ENCODE data around the gene ESR1.

The ESR1 gene

DNA sequence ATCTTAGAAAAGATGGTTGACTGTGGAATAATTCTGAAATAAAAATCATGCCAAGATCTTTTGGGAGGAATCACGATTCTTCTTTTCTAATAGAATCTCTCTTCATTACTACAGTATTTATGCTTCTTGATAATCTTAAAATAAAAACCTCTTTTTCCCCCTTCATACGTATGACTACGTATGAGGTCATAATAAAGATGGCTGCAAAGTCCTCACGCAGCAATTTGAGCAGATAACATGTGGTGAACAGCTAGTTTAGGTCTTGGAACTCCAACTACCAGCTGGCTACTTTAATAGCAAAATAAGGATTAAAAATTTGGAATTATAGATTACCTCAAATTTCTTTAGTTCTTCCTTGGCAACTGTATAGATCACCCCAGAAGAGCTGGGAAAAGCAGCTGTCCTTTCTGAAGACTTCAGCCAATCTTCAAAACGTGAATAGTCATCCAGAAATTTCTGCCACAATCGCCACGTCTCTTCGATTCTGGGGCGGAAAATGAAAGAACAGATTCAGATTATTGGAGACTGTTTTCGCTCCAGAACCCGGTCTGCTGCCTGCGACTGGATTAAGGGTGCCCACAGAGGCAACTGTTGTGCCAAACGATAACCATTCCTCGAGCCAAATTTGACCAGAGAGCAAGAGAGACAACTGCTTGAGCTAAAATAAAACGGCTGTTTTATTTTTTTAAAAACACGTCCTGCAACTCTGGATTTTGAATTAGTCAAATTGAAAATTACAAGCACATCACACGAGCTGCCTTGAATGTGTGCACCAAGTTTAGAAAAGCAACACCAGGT, 347.3 kb downstream of the ESR1 start:
- Histone ChIP-seq H3K9me3 (no peaks in the 10 kb centered on the region), H3K4me1 (ENCODE audit: control insufficient read depth in 1 of 2, insufficient read depth in 1 of 2, low read depth in 1 of 2, low read length in 1 of 2) (peaks cover 0 to 5% of the 10 kb centered on the region in 2 experiments), H3K27me3 (no peaks in the 10 kb centered on the region), H3K27ac (no peak overlapping the region), H3K4me3 (ENCODE audit: low read depth in 1 of 2, low read length in 1 of 2) (no peak overlapping the region), H3K36me3 (peaks cover 84% of the 10 kb centered on the region)
- TF ChIP-seq, protein P1, sequence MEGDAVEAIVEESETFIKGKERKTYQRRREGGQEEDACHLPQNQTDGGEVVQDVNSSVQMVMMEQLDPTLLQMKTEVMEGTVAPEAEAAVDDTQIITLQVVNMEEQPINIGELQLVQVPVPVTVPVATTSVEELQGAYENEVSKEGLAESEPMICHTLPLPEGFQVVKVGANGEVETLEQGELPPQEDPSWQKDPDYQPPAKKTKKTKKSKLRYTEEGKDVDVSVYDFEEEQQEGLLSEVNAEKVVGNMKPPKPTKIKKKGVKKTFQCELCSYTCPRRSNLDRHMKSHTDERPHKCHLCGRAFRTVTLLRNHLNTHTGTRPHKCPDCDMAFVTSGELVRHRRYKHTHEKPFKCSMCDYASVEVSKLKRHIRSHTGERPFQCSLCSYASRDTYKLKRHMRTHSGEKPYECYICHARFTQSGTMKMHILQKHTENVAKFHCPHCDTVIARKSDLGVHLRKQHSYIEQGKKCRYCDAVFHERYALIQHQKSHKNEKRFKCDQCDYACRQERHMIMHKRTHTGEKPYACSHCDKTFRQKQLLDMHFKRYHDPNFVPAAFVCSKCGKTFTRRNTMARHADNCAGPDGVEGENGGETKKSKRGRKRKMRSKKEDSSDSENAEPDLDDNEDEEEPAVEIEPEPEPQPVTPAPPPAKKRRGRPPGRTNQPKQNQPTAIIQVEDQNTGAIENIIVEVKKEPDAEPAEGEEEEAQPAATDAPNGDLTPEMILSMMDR (IDR thresholded peaks at IDR 0.05), result no peak

DNA sequence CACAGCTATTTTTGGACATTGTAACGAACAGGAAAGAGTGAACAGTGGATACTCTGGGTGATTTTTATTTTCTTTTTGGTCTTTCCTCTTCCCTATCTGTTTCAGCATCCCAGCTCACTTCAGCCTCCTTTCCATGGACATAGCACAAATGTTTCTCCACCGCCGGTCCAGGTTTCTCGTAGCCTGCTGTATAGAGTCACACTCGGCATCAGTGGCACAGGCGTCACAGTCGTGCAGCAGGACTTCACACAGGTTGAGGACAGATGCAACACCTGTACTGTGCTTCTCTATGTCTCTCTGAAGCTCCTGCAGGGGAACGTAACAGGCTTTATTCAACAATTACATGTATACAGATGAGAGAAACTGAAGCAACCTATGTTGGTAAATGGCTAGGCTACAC, 348.3 kb downstream of the ESR1 start:
- Histone ChIP-seq H3K36me3 (peaks cover 73% of the 10 kb centered on the region), H3K9me3 (no peaks in the 10 kb centered on the region), H3K27me3 (no peaks in the 10 kb centered on the region), H3K4me3 (ENCODE audit: low read depth in 1 of 2, low read length in 1 of 2) (no peak overlapping the region), H3K27ac (no peak overlapping the region), H3K4me1 (ENCODE audit: control insufficient read depth in 1 of 2, insufficient read depth in 1 of 2, low read depth in 1 of 2, low read length in 1 of 2) (peaks cover 0 to 5% of the 10 kb centered on the region in 2 experiments)
- TF ChIP-seq, protein P1 (IDR thresholded peaks at IDR 0.05), result no peak

DNA sequence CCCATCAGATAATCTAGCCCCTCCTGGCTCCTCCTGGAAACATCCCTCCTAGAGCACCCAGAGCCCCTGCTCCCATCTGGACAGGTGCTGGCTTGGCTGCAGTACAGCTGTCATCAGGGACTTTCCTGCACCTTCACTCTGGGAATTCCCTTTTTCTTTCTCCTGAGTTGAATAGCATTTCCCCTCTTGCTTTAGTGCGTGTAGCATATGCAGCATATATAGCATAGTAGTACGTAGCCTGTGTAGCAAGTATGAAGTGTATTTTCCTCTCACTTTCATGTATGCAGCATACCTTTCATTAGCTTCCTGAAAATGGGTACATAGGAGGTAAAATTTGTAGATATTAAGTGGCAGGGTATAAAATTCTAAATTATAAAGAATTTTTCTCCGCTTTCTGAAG, 352.9 kb downstream of the ESR1 start:
- Histone ChIP-seq H3K9me3 (no peaks in the 10 kb centered on the region), H3K27ac (no peak overlapping the region), H3K36me3 (peaks cover 66% of the 10 kb centered on the region), H3K4me3 (ENCODE audit: low read depth in 1 of 2, low read length in 1 of 2) (no peak overlapping the region), H3K27me3 (no peaks in the 10 kb centered on the region), H3K4me1 (ENCODE audit: control insufficient read depth in 1 of 2, insufficient read depth in 1 of 2, low read depth in 1 of 2, low read length in 1 of 2) (no peaks in the 10 kb centered on the region)
- TF ChIP-seq, protein P1 (IDR thresholded peaks at IDR 0.05), result no peak

DNA sequence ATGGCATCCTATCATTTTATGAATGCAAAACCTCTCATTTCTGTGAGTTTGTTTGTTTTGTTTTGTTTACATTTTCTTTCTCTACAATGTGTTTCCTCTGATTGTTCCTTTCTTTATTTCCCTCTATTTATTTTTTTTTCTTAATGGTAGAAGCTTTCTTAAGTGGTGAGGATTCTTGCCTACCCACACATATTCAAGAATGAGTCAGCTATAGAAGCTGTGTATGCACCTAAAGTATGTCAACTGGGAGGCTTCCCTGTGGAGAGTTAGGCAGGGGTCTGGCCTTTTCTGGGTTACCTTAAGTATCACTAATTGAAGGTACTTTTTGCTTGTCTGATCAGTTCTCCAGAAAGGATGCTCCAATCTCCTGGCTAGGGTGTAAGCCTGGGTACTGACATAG, 354.0 kb downstream of the ESR1 start:
- no peaks in the 10 kb centered on the region for H3K9me3 ChIP-seq
- H3K4me1 ChIP-seq (ENCODE audit: control insufficient read depth in 1 of 2, insufficient read depth in 1 of 2, low read depth in 1 of 2, low read length in 1 of 2), result no peaks in the 10 kb centered on the region
- no peaks in the 10 kb centered on the region for H3K27me3 ChIP-seq
- no peak overlapping the region for H3K27ac ChIP-seq
- TF ChIP-seq, protein P1 (IDR thresholded peaks at IDR 0.05), result no peak
- H3K4me3 ChIP-seq (ENCODE audit: low read depth in 1 of 2, low read length in 1 of 2), result no peak overlapping the region
- H3K36me3 ChIP-seq, result peaks cover 61% of the 10 kb centered on the region

DNA sequence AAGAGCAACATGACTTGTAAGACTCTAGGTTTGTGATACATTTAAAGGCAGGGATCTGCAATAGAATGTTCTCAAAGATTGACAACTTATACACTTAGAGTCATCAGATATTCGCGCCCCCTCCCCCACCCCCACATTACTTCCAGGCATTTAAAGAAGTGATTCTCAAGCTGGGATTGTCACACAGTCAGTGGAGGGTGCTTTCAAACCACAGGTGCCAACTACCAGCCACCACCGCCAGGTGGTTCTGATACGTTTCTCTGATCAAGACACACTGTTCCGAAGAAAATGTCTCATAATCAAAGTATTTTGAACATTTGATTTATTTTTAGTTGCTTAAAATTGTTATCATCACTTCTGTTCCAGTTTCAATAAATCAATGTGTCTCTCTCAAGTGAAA, 357.5 kb downstream of the ESR1 start:
- Histone ChIP-seq H3K9me3 (no peaks in the 10 kb centered on the region), H3K36me3 (peaks cover 59% of the 10 kb centered on the region), H3K4me3 (ENCODE audit: low read depth in 1 of 2, low read length in 1 of 2) (no peak overlapping the region), H3K27ac (no peak overlapping the region), H3K27me3 (no peaks in the 10 kb centered on the region), H3K4me1 (ENCODE audit: control insufficient read depth in 1 of 2, insufficient read depth in 1 of 2, low read depth in 1 of 2, low read length in 1 of 2) (no peaks in the 10 kb centered on the region)
- TF ChIP-seq, protein P1 (IDR thresholded peaks at IDR 0.05), result no peak
